Measurements from ENCODE around the gene EHHADH.

DNA sequence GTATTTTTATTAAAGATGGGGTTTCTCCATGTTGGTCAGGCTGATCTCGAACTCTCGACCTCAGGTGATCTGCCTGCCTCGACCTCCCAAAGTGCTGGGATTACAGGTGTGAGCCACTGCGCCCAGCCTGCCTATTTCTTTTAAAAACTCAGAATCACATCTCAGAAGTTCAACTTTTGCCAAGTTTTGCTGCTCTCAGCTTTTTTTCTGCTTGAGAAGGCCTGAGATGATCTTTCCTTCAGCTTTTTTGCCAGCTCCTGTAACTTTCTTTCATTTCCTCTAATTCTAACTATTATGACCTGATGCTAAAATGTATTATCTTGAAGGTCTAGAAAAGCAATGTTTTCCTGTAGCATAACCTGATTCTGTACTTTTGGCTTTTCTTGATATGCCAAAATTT is 9.6 kb upstream of the EHHADH start:
- TF ChIP-seq, protein P1, sequence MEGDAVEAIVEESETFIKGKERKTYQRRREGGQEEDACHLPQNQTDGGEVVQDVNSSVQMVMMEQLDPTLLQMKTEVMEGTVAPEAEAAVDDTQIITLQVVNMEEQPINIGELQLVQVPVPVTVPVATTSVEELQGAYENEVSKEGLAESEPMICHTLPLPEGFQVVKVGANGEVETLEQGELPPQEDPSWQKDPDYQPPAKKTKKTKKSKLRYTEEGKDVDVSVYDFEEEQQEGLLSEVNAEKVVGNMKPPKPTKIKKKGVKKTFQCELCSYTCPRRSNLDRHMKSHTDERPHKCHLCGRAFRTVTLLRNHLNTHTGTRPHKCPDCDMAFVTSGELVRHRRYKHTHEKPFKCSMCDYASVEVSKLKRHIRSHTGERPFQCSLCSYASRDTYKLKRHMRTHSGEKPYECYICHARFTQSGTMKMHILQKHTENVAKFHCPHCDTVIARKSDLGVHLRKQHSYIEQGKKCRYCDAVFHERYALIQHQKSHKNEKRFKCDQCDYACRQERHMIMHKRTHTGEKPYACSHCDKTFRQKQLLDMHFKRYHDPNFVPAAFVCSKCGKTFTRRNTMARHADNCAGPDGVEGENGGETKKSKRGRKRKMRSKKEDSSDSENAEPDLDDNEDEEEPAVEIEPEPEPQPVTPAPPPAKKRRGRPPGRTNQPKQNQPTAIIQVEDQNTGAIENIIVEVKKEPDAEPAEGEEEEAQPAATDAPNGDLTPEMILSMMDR (tag by site-specific recombination; IDR thresholded peaks at IDR 0.05), result no peak
- no peak for TF ChIP-seq ZNF48 (tag by site-specific recombination; IDR thresholded peaks at IDR 0.05)
- no peak for TF ChIP-seq ZNF274 (IDR thresholded peaks at IDR 0.05; ENCODE audit: low read length)
- TF ChIP-seq ZNF274 (tag by site-specific recombination; IDR thresholded peaks at IDR 0.05; ENCODE audit: borderline replicate concordance), result no peak
- no peak for TF ChIP-seq ZIC2 (tag by site-specific recombination; IDR thresholded peaks at IDR 0.05)
- TF ChIP-seq ZNF558 (tag by site-specific recombination; IDR thresholded peaks at IDR 0.05), result no peak
- TF ChIP-seq ZNF660 (tag by site-specific recombination; IDR thresholded peaks at IDR 0.05), result no peak
- TF ChIP-seq ZSCAN16 (tag by site-specific recombination; IDR thresholded peaks at IDR 0.05), result no peak
- TF ChIP-seq OSR2 (tag by site-specific recombination; IDR thresholded peaks at IDR 0.05), result no peak
- no peak for TF ChIP-seq ZBTB7A (tag by site-specific recombination; IDR thresholded peaks at IDR 0.05; ENCODE audit: low read depth)
- no peak for TF ChIP-seq ZNF510 (tag by site-specific recombination; IDR thresholded peaks at IDR 0.05; ENCODE audit: insufficient replicate concordance)
- no peak for TF ChIP-seq ZNF239 (tag by site-specific recombination; IDR thresholded peaks at IDR 0.05)
- no peak for TF ChIP-seq ZNF175 (tag by site-specific recombination; IDR thresholded peaks at IDR 0.05)
